NCI-H748 (cell line): ENCODE measurements around the gene TMF1.

Experiments
- DNase-seq: peaks from one replicate; lab custom pipeline; 2025; ENCODE audit not compliant: unreplicated experiment; lab: John Stamatoyannopoulos, UW

Gene TMF1

DNA sequence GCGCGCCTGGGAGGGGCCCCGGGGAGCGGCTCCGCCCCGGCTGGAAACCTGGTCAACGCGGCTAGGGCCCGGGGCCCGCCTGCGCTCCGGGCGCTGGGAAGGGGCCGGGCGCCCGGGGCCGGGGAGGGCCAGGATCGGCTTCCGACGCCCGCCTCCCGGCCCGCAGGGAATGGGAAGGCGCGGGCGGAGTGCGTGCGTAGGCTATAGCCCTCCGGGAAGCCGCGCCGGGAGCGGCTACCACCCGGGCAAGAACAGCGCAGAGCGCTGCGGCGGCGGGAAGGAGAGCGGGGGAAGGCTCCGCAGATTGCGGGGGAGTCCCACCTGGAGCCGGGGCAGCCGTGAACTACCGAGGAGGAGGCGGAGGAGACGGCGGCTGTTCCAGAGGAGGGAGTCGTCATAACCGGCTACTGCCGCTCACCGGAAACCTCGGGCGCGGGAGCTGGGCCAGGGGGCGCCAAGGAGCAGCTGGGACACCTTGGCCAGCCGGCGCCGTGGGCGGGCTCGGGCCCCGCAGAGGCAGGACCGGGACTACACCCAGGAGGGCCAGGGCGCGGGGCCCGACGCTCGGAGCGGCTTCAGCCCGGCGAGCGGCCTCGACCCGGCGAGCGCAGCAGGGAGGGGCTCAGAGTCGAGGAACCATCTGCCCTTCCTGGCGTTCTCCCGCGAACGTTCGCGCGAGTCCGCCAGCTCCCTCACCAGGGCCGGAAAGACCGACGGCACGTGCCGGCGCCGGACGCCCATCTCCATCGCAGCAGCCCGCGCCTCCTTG, 38.7 kb downstream of the TMF1 start, which contains the start of gene EOGT:
Gene EOGT, minus strand, starts transcription at position 432 of the 769 bp plus-strand sequence. CDS start 3,838 bp downstream, outside the sequence.
- DNase-seq: peak; percentile 82

DNA sequence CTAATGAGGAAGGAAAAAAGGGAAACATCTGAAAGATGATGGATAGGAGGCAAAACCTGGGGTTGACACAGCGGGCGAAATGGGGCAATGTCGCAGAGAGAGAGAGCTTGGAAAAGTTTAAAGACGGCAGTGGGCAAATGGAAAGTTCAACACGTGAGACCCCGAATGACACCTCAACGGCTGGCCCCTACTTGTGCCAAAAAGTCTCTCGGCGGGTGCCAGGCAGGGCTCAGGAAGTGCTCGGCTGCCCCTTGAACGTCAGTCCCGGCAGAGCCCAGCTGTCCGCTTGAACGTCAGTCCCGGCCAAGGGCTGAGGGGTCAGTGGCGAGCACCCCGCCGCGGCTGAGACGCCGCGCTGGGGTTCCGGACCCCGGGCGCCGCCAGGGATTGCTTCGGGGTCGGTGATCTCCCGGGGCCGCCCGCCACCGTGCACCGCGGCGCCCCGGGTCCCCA, 39.3 kb downstream of the TMF1 start:
- peak; percentile 47 for DNase-seq

DNA sequence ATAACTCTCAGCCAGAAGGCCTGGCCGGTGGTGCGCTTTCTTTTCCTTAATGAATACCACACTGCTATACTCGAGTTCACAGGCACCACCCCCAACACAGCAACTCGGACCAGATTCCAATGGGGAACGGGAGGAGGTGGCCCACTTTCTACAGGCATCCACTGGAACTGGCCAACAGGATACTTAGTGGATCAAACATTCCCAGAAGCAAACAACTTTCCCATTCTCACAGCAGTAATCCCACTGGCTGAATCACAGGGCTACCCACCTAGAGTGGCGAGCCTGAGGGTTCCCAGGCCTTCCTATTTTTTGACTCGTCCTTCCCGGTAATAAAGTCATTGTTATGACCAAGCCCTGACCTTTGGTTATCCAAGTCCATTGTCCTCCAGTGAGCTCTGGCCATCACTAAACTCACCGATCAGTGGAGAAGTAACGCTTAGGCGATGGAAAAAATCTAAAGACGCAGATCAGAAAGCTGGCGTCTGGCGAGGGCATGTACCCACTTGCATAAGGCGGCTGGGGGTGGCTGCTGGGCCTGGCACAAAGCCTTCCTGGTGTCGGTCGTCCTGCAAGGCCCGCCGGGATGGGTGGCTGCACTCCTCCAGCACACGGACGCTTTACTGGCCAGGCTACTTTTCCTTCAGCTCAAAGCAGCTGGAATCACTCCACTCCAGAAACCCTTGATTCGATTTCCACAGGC, 39.9 kb downstream of the TMF1 start:
- DNase-seq: no peak

DNA sequence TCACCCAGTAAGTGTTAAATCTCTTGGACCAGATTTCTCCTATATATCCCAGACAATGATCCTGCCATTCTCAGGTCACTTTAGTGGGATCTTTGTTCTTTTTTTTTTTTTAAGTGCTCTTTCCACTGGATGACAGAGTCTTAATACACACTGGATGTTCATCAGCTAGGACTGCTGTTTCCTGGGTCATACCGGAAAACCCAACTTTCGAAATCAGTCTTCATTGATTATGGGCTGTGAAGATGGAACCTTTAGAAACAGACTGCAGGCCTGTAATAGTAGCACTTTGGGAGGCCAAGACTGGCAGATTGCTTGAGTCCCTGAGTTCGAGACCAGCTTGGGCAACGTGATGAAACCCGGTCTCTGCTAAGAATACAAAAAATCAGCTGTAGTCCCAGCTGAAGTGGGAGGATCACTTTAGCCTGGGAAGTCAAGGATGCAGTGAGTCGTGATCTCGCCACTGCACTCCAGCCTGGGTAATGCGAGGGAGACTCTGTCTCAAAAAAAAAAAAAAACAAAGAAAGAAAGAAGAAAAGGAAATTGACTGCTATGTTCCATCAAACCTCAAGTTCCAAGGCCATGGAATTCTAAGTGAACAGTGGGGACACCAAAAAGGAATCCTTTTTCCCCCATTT, 40.9 kb downstream of the TMF1 start:
- DNase-seq: no peak

DNA sequence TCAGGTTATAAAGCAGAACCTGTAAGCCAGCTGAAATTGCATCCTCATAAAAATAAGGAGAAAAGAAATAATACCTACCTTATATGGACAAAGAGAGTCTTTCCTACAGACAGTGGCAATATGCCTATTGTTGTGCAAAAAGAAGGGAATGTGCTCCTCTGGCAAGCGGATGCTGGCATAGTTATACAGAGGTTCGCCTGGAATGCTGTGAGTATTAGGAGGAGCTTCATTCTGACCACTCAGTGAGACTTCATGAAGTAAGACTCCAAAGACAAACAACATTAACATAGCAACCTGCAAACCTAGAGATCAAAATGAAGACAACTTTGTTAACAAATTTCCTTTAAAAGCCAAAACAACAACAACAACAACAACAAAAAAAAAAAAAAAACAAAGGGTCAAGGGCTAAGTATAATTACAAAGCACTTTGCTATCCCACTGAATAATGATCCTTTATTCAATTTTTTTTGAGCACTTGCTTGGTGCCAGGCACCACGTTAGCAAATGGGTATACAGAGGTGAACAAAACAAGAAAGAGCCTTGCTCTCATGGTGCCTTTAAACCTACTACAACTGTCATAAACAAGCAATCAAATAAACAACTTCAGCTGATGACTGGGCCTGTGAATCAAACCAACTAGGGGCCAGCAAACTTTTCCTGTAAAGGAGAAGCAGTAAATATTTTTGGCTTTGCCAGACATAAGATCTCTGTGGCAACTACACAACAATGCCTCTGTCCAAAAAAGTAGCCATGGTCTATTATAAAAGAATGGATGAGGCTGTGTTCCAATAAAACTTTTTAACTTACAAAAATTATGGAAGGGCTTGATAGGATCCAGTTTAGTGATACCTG, 42.3 kb downstream of the TMF1 start:
- no peak for DNase-seq

DNA sequence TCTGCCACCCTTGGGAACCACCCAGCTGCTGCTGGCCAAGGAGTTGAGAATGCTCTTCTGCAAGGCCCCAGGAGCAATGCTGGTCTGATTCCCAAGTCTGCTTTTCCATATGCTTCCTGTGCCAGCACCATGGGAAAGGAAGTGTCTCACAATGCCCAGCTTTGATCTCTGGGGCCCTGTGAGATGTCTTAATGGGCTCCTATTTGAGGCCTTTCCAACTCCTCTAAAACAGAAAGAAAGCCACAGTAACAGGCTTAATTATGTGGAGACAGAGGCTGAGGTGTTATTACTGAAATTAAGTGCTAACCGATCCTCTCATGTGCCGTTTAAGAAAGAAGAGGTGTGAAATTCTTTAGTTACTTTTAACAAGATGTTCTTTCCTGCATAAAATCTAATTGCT, 43.2 kb downstream of the TMF1 start:
- DNase-seq: no peak

DNA sequence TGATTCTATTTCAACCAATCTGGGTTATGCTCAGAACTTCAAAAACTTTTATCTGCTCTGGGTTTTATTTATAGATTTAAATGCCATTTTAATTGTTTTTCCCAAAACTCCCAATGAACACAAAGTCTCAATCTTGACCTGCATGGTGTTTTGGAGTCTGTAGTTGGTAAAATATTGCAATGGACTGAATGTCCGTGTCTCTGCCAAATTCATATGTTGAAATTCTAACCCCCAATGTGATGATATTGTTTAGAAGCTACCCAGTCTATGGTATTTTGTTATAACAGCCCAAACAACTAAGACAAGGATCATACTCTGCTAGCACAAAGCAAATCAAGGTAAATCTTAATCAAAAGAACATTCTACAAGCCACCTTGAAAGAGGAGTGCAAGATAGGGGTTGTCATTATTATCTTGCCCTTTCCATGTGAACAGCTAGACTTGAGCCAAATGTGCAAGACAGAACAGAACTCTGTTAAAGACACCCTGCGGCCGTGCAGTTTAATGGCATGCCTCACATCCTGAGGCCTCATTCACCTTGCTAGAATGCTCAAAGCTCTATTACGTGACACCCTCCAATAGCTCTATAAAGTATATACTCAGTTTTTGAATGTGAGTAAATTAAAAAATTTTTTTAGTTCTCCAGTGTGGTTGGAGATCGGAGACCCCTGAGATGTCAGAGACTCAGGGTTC, 46.2 kb downstream of the TMF1 start:
- no peak for DNase-seq

DNA sequence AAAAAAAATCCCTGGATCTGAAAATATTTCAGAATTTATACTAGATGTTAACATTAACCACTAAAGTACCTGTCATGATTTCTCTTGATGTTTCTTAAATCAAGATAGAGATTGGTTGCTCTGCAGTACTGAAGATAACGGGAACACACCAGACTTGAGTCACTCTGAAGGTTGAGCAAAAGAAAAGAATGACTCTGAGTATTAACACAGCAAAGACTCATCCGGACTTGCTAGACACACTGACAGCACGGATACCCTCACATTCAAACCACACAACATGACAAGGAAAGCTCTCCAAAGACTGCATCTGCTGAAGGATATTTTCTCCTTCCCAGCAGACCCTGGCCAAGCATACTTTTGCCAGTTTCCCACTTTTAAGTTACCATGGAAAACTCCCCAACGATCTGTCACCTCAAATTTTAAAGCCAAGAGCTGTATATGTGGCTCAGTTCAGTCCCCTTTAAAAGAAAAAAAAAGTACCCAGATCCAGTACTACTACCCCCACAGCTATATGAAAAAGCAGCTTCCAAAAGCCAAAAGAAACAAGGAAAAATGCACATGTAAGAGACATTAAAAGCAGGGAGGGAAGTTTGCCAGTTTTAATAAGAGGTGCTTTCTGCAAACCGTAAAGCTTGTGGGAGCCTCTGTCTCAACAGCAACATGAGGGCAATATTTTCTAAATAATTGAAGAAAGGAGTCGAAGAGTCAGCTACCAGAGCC, 46.9 kb downstream of the TMF1 start:
- no peak for DNase-seq

DNA sequence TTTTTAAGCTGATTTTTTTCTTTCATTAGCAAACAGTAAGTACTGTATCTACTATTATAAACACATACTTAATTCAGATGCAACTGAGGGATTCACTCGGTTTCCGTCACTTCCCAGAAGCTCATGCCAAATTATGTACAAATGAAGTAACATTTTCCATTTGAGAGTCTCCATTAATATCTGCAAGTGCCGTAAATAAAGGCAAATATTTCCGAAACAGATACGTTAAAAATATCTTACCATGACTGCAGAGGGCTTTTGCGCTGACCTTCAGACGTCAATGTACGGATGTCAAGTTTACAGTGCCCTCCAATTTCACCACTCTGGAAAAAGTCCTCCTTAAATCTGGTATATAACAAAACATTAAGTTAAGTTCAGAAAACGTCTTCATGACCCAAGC, 48.0 kb downstream of the TMF1 start:
- no peak for DNase-seq

DNA sequence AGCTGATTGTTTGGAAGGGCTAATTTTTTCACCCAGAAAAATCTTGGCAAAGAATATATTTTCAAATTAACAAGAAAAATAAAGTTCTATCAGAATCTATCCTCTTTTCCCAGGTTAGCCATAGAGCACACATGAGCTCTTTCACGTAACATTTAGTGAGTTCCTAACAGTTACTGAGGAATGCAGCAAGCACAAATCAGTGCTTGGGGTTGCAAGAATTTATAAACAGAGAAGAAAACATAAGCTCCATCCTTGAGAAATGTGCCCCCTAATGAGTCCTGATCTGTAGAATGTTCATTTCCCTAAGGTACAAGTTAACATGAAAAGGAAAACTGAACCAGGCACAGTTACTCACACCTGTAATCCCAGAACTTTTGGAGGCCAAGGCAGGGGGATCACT, 52.5 kb downstream of the TMF1 start:
- DNase-seq: no peak

DNA sequence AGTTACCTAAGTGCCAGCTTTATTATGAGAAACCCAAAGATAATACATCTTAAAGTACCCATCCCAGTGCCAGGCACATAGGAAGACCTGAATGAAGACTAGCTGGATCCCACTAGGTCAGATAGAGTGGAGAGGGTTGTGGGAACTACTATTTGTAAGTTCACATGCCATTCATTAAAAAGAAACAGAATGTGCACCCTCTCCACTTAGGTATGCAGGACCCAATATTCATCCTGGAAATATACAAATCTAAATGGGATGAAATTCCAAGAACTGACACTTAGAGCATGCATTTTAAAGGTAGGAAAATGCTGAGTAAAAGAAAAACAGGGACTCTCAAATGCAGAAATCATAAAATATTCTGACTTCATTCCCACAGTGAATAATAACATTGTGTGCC, 53.0 kb downstream of the TMF1 start:
- no peak for DNase-seq

DNA sequence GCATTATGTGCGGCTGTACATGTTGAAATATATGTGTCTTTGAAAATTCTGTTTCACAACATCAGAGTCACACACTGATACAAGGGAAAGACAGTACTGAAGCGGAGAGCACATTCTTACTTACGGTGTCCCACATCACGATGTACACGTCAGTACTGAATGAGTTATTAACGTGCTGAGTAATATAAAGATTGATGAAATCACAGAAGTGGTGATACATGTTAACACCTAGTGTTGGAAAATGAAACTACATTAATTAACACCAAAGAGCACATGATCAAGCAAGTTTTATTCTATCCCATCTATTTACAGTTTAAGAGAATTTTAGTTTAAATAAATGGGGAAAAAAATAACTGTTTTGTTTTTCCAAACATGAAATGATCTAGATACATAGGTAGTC, 54.2 kb downstream of the TMF1 start:
- no peak for DNase-seq

DNA sequence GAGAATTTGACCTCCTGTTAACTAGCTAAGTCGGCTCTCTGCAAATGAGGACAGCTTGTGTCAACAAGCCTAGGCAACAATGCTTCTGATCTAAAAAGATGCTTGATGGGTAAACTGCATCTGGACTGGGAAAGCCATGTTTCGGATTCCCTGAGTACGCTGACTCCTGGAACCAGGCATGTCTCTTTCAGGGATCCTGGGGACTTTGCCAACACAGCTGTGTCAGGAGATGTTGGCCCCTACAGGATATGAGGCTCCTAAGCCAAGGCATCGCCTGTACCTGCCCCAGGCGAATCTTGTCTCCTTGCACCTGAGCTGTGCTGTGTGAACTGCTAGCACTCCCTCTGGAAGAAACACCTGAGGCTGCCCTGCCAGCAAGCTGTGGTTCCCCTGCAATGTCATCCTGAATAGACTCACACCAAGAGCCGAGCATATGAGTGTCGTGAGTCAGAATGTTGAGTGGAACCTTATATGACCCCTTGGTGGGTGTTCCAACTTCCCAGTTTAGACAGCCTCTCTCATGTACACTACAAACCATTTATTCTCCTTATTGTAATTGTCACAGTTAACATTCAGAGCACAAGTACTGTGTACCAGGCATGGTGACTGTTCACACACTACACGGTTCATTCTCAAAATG, 55.7 kb downstream of the TMF1 start:
- no peak for DNase-seq

DNA sequence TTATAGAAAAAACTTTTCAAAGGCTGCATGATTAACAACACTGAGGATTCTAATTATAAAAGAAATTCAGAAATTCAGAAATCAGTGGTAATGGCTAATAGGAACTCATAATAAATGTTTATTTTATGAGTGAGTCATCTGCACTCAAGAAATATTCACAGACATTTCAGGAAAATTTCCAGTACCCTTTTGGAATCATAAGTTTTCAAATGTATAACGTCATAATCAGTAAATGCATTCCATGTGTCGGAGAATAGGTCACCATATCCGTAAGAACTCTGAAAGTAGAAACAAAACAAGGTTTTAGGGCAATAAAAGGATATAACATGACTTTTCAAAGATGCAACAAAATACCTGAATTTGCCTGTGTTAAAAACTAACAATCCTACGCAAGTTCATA, 63.4 kb downstream of the TMF1 start:
- no peak for DNase-seq

DNA sequence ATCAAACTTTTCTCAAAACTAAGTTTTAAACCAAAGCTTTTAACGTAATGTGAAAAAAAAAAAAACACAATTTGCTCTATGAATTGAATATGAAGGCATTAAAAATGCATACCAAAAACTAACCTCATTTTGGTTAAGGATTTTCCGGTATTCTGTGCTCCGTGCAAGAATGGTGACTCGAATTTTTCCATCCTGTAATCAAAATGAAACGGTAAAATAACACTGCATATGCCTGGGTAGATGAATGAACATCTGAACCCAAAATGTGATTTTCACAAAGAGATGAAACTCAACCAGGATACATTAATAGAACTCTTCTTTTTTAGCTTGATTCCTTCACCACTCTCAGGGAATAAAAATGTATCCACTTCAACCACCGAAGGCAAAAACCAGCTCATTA, 64.8 kb downstream of the TMF1 start:
- no peak for DNase-seq

DNA sequence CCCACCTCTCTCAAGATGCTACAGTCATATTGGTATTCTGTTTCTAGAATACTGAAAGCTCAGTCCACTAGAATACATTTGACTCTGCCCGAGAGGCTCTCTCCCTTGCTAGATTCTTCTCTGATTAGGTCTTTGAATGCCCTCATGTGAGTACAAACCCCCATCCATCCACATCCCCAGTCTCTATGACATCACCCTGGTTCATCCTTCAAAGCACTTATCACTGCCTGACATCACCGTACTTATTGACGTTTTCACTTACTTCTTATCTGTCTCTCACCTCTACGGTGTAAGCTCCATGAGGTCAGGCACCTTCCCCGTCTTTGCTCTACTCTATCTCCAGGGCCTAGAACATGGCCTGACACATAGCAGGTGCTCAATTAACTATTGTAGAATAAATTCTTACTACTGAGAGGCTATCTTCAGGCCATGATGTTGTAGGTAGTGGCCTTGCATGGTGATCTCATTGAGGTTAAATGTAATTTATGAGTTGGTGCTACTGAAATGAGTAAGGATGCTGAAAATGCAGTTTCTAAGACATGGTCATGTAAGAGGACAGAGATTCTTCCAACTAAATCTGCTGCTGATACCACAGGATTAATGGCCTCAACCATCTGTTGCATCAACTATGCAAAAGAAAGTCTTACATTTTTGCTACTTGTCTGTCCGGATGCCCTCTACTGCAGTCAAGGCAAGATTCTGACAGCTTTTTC, 65.5 kb downstream of the TMF1 start:
- no peak for DNase-seq

DNA sequence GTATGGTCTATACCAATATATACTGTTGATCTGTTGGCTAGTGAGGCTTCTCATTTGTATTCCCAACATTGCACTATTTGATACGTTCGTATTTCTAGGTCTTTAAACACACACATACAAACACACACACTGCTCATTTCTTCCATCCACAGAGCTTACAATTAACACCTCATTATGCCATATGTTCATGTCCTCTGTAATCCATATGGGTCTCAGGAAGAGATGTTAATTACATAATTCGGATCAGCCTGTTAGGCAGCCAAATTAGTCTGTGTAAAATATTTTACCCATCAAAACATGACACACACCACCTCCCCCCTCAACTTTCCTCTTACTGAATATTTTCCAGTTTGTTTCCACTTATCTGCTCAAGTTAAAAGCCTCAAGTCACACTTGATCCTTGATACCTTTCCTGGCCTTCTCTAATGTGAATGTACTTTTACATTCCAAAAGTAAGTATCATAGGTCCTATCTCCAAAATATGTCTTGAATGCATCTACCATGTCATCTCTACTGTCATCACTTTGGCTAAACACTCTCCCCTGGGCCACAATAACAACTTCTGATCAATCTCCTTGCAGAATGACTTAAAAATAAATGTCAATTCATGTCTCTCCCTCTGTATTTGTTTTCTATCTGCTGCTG, 66.9 kb downstream of the TMF1 start:
- no peak for DNase-seq

DNA sequence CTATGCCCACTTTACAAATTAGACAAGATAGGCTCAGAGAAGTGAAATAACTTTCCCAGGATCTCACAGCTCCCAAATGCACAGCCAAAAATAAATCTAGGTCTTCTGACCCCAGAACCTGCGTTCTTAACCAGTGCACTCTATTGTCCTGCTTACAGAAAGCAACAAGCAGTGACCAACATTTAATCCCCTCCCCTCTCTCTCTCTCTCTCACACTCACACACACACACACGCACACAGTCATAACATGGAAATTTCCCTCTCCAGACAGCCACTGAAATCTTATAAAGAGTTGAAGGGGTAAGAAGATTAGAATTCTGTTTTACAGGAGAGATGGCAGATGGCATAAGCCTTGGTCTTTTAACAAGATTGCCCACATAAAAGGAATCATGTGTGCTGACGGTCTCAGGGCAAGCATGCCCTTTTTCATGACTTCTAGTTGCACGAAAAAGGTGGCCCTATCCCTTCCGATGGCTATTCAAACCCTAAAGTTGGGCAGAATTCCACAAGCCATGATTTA, 68.1 kb downstream of the TMF1 start:
- no peak for DNase-seq
